ENCODE measurements around the gene DESI2.
"Not testable (repeated sequence)": the region's sequence is repeated elsewhere in the genome, so short reads cannot be mapped to it uniquely, and the experiment has no call there.

Gene DESI2

GRCh38 chr1:244709476-244710368 is 56.8 kb downstream of the DESI2 start:
- no peak for DNase-seq

- no peak for DNase-seq
Measured at GRCh38 chr1:244710474-244711062, 57.6 kb downstream of the DESI2 start.

GRCh38 chr1:244712669-244713068 is 59.7 kb downstream of the DESI2 start:
- DNase-seq = no peak

DNA sequence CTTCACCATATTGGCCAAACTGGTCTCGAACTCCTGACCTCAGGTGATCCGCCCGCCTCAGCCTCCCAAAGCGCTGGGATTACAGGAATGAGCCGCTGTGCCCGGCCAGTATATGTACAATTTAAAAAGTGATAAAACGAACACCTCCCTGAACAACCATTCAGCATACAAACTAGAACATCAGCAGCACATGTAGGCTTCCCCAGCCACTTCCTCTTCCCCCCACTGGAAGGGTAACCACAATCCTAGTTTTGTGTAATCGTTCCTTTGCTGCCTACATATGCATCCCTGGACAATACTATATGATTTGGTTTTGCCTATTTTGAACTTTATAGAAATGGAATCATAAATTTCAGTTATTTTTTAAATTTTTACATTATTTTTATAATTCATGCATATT is 60.4 kb downstream of the DESI2 start:
- no peak for DNase-seq

- DNase-seq = no peak
Measured at GRCh38 chr1:244727871-244728474, 75.0 kb downstream of the DESI2 start.

DNA sequence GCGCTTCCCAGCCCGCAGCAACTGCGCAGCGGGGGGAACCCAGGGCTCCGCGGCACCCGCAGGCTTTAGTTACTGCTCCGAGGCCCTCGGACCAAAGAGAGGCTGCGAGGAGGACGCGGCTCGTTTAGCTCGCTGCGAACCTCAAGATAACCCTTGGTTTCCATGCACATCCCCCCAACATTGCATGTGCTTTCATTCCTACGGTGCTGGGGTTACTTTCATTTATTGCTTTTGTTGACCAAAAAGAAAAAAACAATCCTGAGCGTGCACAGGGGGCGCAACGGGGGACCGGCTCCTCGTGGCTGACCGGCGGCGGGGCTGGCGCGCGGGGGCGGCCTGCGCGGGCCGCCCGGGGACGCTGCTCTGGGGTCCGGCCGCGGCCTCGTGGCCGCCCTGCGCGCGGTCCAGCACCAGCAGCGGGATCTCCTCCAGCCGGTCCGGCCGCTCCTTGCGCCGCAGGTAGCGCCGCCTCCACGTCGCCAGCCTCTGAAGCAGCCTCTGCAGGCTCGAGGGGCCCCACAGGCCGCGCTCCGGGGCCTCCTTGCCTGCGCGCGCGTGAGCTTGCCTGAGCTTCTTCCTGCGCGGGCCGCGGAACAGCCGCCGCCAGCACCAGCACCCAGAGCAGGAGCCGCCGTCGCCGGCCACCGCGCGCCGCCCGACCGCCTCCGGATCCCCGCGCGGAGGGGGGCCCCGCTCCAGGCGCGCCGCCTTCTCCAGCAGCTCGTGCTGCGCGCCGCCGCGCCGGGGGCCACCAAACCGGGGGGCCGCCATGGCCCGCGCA is 77.4 kb downstream of the DESI2 start:
- peak; percentile 28 for DNase-seq

- DNase-seq = no peak
Measured at GRCh38 chr1:244730934-244731434, 78.1 kb downstream of the DESI2 start.

GRCh38 chr1:244731651-244732050 is 78.7 kb downstream of the DESI2 start:
- DNase-seq = no peak

DNA sequence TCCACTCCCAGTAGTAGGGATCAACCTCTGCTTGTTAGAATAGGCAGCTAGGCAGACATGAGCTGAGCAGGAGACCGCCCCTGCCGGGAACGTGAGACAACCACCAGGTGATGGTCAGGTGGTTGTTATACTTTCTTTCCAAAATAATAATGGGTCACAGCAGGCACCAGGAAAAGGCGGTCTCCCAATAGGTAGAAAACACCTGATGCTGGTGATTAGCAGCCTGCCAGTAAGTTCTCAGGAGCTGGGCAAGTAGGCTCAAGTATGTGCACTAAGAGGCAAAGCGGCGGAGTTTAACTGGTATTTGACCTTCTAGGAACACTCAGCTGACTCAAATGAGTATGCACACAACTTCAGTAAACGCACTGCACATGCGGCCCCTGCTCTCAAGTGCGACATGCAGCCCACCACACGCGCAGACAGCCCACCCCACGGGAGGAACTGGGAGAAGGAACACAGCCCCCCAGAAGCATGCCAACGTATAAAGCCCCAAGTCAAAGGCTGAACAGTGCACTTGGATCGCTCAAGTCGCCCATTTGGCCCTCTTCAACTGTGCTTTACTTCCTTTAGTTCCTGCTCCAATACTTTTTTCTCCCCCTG is 80.0 kb downstream of the DESI2 start:
- no peak for DNase-seq

DNA sequence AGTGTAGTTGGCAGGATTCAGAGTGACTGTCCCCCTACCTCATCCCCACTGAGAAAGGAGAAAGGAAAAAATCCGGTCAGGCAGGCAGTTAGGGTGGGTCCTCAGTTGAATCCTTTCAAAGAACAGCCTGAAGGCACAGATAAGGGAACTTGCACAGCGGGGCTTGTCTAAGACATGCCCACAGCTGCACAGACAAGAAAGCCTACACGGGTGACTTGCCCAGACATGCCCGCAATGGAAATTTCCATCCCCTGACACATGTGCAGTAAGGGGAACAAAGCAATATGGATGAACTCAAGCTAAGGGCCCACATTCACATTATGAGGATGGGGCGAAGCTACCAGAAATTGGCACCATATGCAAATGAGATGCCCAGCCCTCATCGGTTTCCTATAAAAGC is 82.5 kb downstream of the DESI2 start:
- peak; percentile 47 for DNase-seq

DNA sequence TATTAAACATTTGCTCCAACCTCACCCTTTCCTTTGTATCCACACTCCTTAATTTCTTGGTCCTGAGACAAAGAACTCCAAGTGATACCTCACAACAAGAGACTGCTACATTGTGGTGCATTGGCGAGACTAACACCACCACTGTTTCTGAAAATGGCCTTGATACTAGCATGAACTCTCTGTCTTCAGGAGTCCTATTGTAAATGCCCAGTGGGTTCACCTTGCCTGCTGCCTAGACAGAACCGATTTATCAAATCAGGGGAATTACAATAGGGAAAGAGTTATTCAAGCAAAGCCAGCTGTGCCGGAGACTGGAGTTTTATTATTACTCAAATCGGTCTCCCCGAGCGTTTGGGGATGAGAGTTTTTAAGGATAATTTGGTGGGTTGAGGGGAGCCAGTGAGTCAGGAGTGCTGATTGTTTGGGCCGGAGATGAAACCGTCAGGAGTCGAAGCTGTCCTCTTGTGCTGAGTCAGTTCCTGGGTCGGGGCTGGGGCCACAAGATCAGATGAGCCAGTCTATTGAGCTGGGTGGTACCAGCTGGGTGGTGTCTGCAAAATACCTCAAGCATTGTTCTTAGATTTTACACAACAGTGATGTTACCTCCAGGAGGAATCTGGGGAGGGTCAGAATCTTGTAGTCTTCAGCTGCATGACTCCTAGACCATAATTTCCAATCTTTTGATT is 83.1 kb downstream of the DESI2 start:
- no peak for DNase-seq

- not testable (repeated sequence) for DNase-seq
Measured at GRCh38 chr1:244739140-244739539, 86.2 kb downstream of the DESI2 start.

DNA sequence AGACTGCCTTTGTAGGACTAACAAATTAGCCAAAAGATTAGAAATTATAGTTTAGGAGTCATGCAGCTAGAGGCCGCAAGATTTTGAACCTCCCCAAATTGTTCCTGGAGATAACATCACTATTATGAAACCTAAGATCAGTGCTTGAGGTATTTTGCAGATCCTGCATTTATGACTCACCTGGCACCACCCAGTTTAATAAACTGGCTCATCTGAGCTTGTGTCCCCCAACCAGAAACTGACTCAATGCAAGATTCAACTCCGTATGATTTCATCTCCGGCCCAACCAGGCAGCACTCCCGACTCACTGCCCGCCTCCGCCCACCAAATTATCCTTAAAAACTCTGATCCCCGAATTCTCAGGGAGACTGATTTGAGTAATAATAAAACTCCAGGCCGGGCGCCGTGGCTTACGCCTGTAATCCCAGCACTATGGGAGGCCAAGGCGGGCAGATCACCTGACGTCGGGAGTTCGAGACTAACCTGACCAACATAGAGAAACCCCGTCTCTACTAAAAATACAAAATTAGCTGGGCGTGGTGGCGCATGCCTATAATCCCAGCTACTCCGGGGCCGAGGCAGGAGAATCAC is 87.2 kb downstream of the DESI2 start:
- DNase-seq = not testable (repeated sequence)

DNA sequence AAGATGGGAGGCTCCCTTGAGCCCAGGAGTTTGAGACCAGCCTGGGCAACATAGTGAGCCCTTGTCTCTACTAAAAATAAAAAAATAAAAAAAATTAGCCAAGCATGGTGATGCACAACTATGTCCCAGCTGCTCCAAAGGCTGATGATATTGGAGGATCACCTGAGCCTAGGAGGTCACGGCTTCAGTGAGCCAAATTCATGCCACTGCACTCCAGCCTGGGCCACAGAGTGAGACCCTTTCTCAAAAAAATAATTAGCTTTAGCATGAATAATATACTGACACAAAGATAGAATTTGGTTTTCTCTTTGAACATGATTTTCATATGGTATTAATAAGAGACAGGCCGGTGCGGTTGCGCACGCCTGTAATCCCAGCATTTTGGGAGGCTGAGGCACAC is 88.8 kb downstream of the DESI2 start:
- no peak for DNase-seq

DNA sequence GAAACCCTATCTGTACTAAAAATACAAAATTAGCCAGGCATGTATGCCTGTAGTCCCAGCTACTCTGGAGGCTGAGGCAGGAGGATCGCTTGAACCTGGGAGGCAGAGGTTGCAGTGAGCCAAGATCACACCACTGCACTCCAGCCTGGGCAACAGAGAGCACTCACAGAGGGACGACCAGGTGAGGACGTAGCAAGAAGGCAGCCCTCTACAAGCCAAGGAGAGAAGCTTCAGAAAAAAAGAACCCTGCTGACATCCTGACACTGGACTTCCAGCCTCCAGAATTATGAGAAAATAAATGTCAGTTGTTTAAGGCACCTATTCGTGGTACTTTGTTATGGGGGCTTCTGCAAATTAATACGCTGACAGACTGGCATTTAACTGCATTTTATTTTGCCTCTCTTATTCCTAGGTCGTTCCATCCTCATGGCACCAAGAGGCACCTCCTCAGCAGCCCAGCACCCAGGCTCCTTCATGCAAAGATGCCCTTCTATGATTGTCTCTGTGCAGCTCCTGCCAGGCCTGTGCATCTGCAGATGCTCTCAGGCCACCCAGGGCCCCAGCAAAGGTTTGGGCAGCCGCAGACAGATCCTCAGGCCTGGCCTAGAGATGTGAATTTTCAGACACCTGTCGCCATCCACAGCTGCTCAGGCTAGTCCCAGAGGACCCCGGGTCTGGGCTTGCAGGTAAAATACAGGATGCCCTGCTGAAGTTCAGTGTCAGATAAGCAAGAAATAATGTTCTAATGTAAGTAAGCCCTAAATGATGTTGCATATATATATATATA is 96.5 kb downstream of the DESI2 start:
- no peak for DNase-seq

GRCh38 chr1:244751271-244751895 is 98.5 kb downstream of the DESI2 start:
- peak; percentile 84 for DNase-seq

- no peak for DNase-seq
Measured at GRCh38 chr1:244755673-244756072, 102.7 kb downstream of the DESI2 start.

DNA sequence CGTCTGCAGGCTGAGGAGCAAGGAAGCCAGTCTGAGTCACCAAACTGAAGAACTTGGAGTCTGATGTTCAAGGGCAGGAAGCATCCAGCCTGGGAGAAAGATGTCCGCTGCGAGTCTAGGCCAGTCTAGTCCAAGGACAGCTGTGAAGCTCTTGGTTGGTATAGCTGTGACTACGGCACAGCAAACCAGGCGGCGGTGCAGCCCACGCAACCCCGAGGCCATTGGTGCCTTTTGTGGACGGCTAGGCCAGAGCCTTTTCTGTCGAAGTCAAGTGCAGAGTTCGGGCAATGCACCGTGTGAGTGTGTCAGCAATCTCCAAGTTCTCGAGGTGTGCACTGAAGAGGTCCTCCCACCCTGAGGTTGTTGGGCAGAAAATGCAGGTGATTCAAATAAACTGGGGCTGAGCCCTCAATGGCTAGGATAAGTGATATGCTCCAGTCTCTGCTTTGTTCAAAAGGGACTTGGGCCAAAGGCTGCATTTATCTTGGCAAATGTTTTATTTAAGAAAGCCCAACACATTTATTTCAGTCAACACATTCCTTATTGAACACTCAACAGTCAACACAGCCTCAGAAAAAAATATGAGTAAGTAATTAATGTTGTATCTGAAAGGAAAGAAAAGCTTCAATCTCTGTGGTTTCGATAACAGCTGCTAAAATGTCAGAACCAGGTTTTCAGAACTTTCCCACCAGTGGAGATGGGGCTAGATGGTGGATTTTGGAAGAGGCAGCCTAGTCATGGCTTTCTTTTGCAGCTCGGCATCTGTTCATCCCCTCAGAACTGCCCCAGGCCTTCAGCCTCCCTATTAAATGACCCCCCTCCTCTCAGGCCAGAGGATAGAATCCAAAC is 104.4 kb downstream of the DESI2 start:
- no peak for DNase-seq
